ENCODE measurements around the gene FRMPD4.
"Not testable (repeated sequence)": the region's sequence is repeated elsewhere in the genome, so short reads cannot be mapped to it uniquely, and the experiment has no call there.

FRMPD4 gene

GRCh38 chrX:12526306-12526705 is 388.0 kb downstream of the FRMPD4 start:
- TF ChIP-seq POLR2AphosphoS5 (IDR thresholded peaks at IDR 0.05; ENCODE audit: borderline replicate concordance, low read depth, low read length) (no peak), EZH2 (IDR thresholded peaks at IDR 0.05) (no peak), FOXP2 (optimal IDR thresholded peaks at IDR 0.05; ENCODE audit: control extremely low read depth, extremely low read length, insufficient read depth) (no peak)
- no peak for DNase-seq (ENCODE audit: low read depth, low spot score)
- H3K4me3 ChIP-seq = no peak overlapping the region
- no peak overlapping the region for H3K9ac ChIP-seq (ENCODE audit: insufficient read length)
- H3K36me3 ChIP-seq (ENCODE audit: insufficient read depth, low read length) = no peaks in the 10 kb centered on the region
- no peak overlapping the region for H3K27ac ChIP-seq
- H3K9me3 ChIP-seq (ENCODE audit: low read depth, low read length) = no peaks in the 10 kb centered on the region

GRCh38 chrX:12538096-12538495 is 399.8 kb downstream of the FRMPD4 start:
- not testable (repeated sequence) for H3K9ac ChIP-seq (ENCODE audit: insufficient read length); DNase-seq (ENCODE audit: low read depth, low spot score); H3K27ac ChIP-seq; H3K9me3 ChIP-seq (ENCODE audit: low read depth, low read length); H3K36me3 ChIP-seq (ENCODE audit: insufficient read depth, low read length); H3K4me3 ChIP-seq

GRCh38 chrX:12542251-12542650 is 404.0 kb downstream of the FRMPD4 start:
- not testable (repeated sequence) for H3K27ac ChIP-seq

GRCh38 chrX:12548341-12548740 is 410.1 kb downstream of the FRMPD4 start:
- Histone ChIP-seq H3K36me3 (ENCODE audit: insufficient read depth, low read length) (no peaks in the 10 kb centered on the region), H3K9me3 (ENCODE audit: low read depth, low read length) (no peaks in the 10 kb centered on the region), H3K4me3 (no peak overlapping the region), H3K9ac (ENCODE audit: insufficient read length) (no peak overlapping the region), H3K27ac (no peak overlapping the region)
- no peak for TF ChIP-seq POLR2AphosphoS5 (IDR thresholded peaks at IDR 0.05; ENCODE audit: borderline replicate concordance, low read depth, low read length)
- no peak for TF ChIP-seq EZH2 (IDR thresholded peaks at IDR 0.05)
- no peak for TF ChIP-seq FOXP2 (optimal IDR thresholded peaks at IDR 0.05; ENCODE audit: control extremely low read depth, extremely low read length, insufficient read depth)
- DNase-seq (ENCODE audit: low read depth, low spot score) = no peak

More at GRCh38 chrX:12542251-12542650, 404.0 kb downstream of the FRMPD4 start:
- not testable (repeated sequence) for DNase-seq (ENCODE audit: low read depth, low spot score); H3K36me3 ChIP-seq (ENCODE audit: insufficient read depth, low read length); H3K9me3 ChIP-seq (ENCODE audit: low read depth, low read length); H3K4me3 ChIP-seq; H3K9ac ChIP-seq (ENCODE audit: insufficient read length)

GRCh38 chrX:12548746-12549145 is 410.5 kb downstream of the FRMPD4 start:
- Histone ChIP-seq H3K9ac (ENCODE audit: insufficient read length) (no peak overlapping the region), H3K4me3 (no peak overlapping the region), H3K9me3 (ENCODE audit: low read depth, low read length) (no peaks in the 10 kb centered on the region), H3K36me3 (ENCODE audit: insufficient read depth, low read length) (no peaks in the 10 kb centered on the region), H3K27ac (no peak overlapping the region)
- no peak for DNase-seq (ENCODE audit: low read depth, low spot score)
- TF ChIP-seq POLR2AphosphoS5 (IDR thresholded peaks at IDR 0.05; ENCODE audit: borderline replicate concordance, low read depth, low read length) = no peak
- TF ChIP-seq FOXP2 (optimal IDR thresholded peaks at IDR 0.05; ENCODE audit: control extremely low read depth, extremely low read length, insufficient read depth) = no peak
- TF ChIP-seq EZH2 (IDR thresholded peaks at IDR 0.05) = no peak

GRCh38 chrX:12554206-12554605 is 415.9 kb downstream of the FRMPD4 start:
- TF ChIP-seq EZH2 (IDR thresholded peaks at IDR 0.05) (no peak), FOXP2 (optimal IDR thresholded peaks at IDR 0.05; ENCODE audit: control extremely low read depth, extremely low read length, insufficient read depth) (no peak)
- no peaks in the 10 kb centered on the region for H3K36me3 ChIP-seq (ENCODE audit: insufficient read depth, low read length)
- no peaks in the 10 kb centered on the region for H3K9me3 ChIP-seq (ENCODE audit: low read depth, low read length)
- H3K27ac ChIP-seq = no peak overlapping the region
- no peak overlapping the region for H3K9ac ChIP-seq (ENCODE audit: insufficient read length)
- DNase-seq (ENCODE audit: low read depth, low spot score) = no peak
- no peak overlapping the region for H3K4me3 ChIP-seq

GRCh38 chrX:12563121-12563520 is 424.8 kb downstream of the FRMPD4 start:
- DNase-seq (ENCODE audit: low read depth, low spot score) = no peak
- Histone ChIP-seq H3K4me3 (no peak overlapping the region), H3K36me3 (ENCODE audit: insufficient read depth, low read length) (no peaks in the 10 kb centered on the region), H3K27ac (no peak overlapping the region), H3K9me3 (ENCODE audit: low read depth, low read length) (no peaks in the 10 kb centered on the region), H3K9ac (ENCODE audit: insufficient read length) (no peak overlapping the region)
- TF ChIP-seq POLR2AphosphoS5 (IDR thresholded peaks at IDR 0.05; ENCODE audit: borderline replicate concordance, low read depth, low read length) (no peak), FOXP2 (optimal IDR thresholded peaks at IDR 0.05; ENCODE audit: control extremely low read depth, extremely low read length, insufficient read depth) (no peak), EZH2 (IDR thresholded peaks at IDR 0.05) (no peak)

GRCh38 chrX:12564221-12564620 is 425.9 kb downstream of the FRMPD4 start:
- TF ChIP-seq FOXP2 (optimal IDR thresholded peaks at IDR 0.05; ENCODE audit: control extremely low read depth, extremely low read length, insufficient read depth) = no peak
- no peak for TF ChIP-seq EZH2 (IDR thresholded peaks at IDR 0.05)
- TF ChIP-seq POLR2AphosphoS5 (IDR thresholded peaks at IDR 0.05; ENCODE audit: borderline replicate concordance, low read depth, low read length) = no peak
- Histone ChIP-seq H3K9ac (ENCODE audit: insufficient read length) (no peak overlapping the region), H3K27ac (no peak overlapping the region), H3K36me3 (ENCODE audit: insufficient read depth, low read length) (no peaks in the 10 kb centered on the region), H3K9me3 (ENCODE audit: low read depth, low read length) (no peaks in the 10 kb centered on the region), H3K4me3 (no peak overlapping the region)
- DNase-seq (ENCODE audit: low read depth, low spot score) = no peak

- no peak overlapping the region for H3K27ac ChIP-seq
Observed at GRCh38 chrX:12567857-12568256, 429.6 kb downstream of the FRMPD4 start.

More at GRCh38 chrX:12567857-12568256, 429.6 kb downstream of the FRMPD4 start:
- Histone ChIP-seq H3K4me3 (no peak overlapping the region), H3K9ac (ENCODE audit: insufficient read length) (no peak overlapping the region), H3K9me3 (ENCODE audit: low read depth, low read length) (no peaks in the 10 kb centered on the region), H3K36me3 (ENCODE audit: insufficient read depth, low read length) (no peaks in the 10 kb centered on the region)
- no peak for DNase-seq (ENCODE audit: low read depth, low spot score)
- TF ChIP-seq EZH2 (IDR thresholded peaks at IDR 0.05) (no peak), POLR2AphosphoS5 (IDR thresholded peaks at IDR 0.05; ENCODE audit: borderline replicate concordance, low read depth, low read length) (no peak), FOXP2 (optimal IDR thresholded peaks at IDR 0.05; ENCODE audit: control extremely low read depth, extremely low read length, insufficient read depth) (no peak)

All from SK-N-MC (cell line).